Body of pancreas (tissue), 4 donors: ENCODE measurements around the gene CCDC83. TPM values are rescaled to one million over a fixed set of nuclear protein-coding genes. Genes with fewer than 3 reads are reported as not detected.

Source experiments
- ATAC-seq: fragments of 150-250 bp; one replicate; pipeline ENCODE4 v1.9.1; 2016
- DNase-seq, 4 donors: peaks; one replicate each; pipeline ENCODE4 v3.0.0-alpha.2; 2019
- H3K27ac ChIP-seq, 4 donors: fragments of 200-600 bp; sonication (generic); 1 replicate in 3 of 4; 2 replicates in 1 of 4; pipeline versions ENCODE4 v1.5.1 to v1.6.1; 2016 to 2019; ENCODE audit warnings: mild to moderate bottlenecking in 1 of 4, mixed read lengths in 1 of 4, moderate library complexity in 1 of 4
- H3K27me3 ChIP-seq, 2 donors: fragments of 200-600 bp; sonication (generic); one replicate each; pipeline ENCODE4 v1.6.0; 2016; ENCODE audit warnings: mild to moderate bottlenecking in 1 of 2
- H3K36me3 ChIP-seq, 2 donors: fragments of 200-600 bp; sonication (generic); replicated peaks in 1 of 2; 2 replicates each; pipeline ENCODE4 v1.5.1; 2016; ENCODE audit warnings: low read depth in 2 of 2; ENCODE audit not compliant: insufficient read depth in 1 of 2
- H3K4me1 ChIP-seq: fragments of 200-600 bp; sonication (generic); one replicate; pipeline ENCODE4 v1.6.0; 2016
- H3K4me3 ChIP-seq, 2 donors: fragments of 200-600 bp; sonication (generic); 1 replicate in 1 of 2; 2 replicates in 1 of 2; pipeline ENCODE4 v1.5.1; 2016 to 2019
- H3K9me3 ChIP-seq, 3 donors: fragments of 200-600 bp; sonication (generic); 1 replicate in 2 of 3; 2 replicates in 1 of 3; pipeline ENCODE4 v1.5.1; 2016
- CTCF ChIP-seq, 7 experiments: fragments of 450-650 bp in 4 of 7; fragments of 200-600 bp in 3 of 7; sonication (generic) in 3 of 7; IDR thresholded peaks; one replicate each; pipeline ENCODE4 v1.5.1; 2016 to 2019; ENCODE audit warnings: antibody characterized with exemption in 7 of 7
- POLR2A ChIP-seq, 3 donors: fragments of 450-650 bp; IDR thresholded peaks; one replicate each; pipeline ENCODE4 v1.6.1; 2016; ENCODE audit warnings: antibody characterized with exemption in 3 of 3, mild to moderate bottlenecking in 2 of 3
- WGBS, 2 donors: methylation state at CpG; one replicate each; pipeline ENCODE4 v1.1.5; 2017; 5-methylcytosine and 5-hydroxymethylcytosine counted together
- intact Hi-C: fragments of 100-400 bp; cut with DNase I; formaldehyde crosslinking; loops from one replicate; pipeline ENCODE4 v1.15.1; 2023
- total RNA-seq, 2 donors: library from RNA; depleted of rRNA; stranded (reverse); fragments of >200 nt; gene quantifications; one replicate each; pipeline ENCODE4 v1.1.0, GENCODE V29; 2016

The CCDC83 gene
- total RNA-seq, 2 donors from 2014 or later = not detected

DNA sequence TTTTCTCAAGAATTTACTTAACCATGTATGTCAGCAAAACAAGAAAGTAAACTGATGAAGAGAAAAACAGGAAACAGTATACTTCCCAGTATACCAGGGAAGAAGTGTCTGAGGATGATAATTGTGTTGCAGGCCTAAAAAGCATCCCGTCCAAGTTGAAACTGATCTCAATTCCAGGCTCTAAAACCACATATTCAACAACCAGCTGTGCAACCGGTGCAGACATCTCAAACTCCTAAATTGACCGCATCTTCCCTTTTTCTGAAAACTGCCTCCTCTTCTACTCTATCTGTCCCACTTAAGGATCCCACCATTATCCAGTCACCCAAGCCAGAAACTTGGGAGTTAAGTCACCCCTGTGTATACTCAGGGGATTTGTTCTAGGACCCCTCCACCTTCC lies 47.2 kb downstream of the CCDC83 start:
- Histone ChIP-seq H3K4me1 (no peaks in the 10 kb centered on the region), H3K36me3 (no peaks in the 10 kb centered on the region), H3K9me3 (no peaks in the 10 kb centered on the region), H3K27me3 (no peaks in the 10 kb centered on the region), H3K4me3 (no peak overlapping the region), H3K27ac (no peak overlapping the region)
- ATAC-seq (no peak), DNase-seq (no peak)
- WGBS, 2 donors = 85% methylated on average over 3 of the region's 3 CpGs
- intact Hi-C loops = no loop called here
- no peak for TF ChIP-seq POLR2A (IDR thresholded peaks at IDR 0.05)
- no peak for TF ChIP-seq CTCF (IDR thresholded peaks at IDR 0.05)

- H3K4me1 ChIP-seq = no peaks in the 10 kb centered on the region
- intact Hi-C loops = no loop called here
- TF ChIP-seq POLR2A (IDR thresholded peaks at IDR 0.05) = no peak
- TF ChIP-seq CTCF (IDR thresholded peaks at IDR 0.05) = no peak
Measured at GRCh38 chr11:85903406-85903805, 48.2 kb downstream of the CCDC83 start.

GRCh38 chr11:85903811-85904210 lies 48.6 kb downstream of the CCDC83 start:
- Histone ChIP-seq H3K9me3 (no peaks in the 10 kb centered on the region), H3K36me3 (no peaks in the 10 kb centered on the region), H3K27ac (no peak overlapping the region), H3K4me1 (no peaks in the 10 kb centered on the region), H3K4me3 (no peak overlapping the region), H3K27me3 (no peaks in the 10 kb centered on the region)
- ATAC-seq (no peak), DNase-seq (no peak)
- TF ChIP-seq POLR2A (IDR thresholded peaks at IDR 0.05) = no peak
- TF ChIP-seq CTCF (IDR thresholded peaks at IDR 0.05) = no peak
- intact Hi-C loops = no loop called here
- 92 to 93% methylated on average over 3 of the region's 3 CpGs for WGBS, 2 donors

More at GRCh38 chr11:85903406-85903805, 48.2 kb downstream of the CCDC83 start:
- Histone ChIP-seq H3K4me3 (no peak overlapping the region), H3K9me3 (no peaks in the 10 kb centered on the region), H3K36me3 (no peaks in the 10 kb centered on the region), H3K27me3 (no peaks in the 10 kb centered on the region), H3K27ac (no peak overlapping the region)
- DNase-seq (no peak), ATAC-seq (no peak)
- 80 to 81% methylated on average over 4 of the region's 4 CpGs for WGBS, 2 donors

DNA sequence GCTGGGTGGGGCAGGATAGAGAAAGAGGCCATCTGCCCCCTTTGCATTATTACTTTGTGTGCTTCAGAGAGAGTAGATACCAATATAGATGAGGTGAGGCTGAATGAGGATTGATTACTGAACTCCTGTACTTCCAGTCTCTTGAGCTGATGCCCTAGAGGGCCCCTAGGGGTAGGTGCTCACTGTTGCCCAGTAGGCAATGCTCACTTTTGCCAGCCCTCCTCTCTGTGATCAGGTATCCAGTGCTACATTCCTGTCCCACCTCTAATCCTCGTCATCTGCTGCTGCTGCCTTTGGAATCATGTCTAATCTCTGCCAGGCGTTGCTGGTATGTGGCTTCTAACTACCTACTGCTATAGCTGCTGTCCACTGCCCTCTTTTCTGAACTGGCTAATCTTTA lies 57.2 kb downstream of the CCDC83 start:
- 81 to 83% methylated on average over 2 of the region's 2 CpGs for WGBS, 2 donors
- no peaks in the 10 kb centered on the region for H3K9me3 ChIP-seq
- no peaks in the 10 kb centered on the region for H3K4me1 ChIP-seq
- ATAC-seq (no peak), DNase-seq (no peak)
- H3K4me3 ChIP-seq = no peak overlapping the region
- no peaks in the 10 kb centered on the region for H3K27me3 ChIP-seq
- TF ChIP-seq POLR2A (IDR thresholded peaks at IDR 0.05) = no peak
- no peak for TF ChIP-seq CTCF (IDR thresholded peaks at IDR 0.05)
- no peaks in the 10 kb centered on the region for H3K36me3 ChIP-seq
- H3K27ac ChIP-seq = no peak overlapping the region
- intact Hi-C loops = no loop called here

DNA sequence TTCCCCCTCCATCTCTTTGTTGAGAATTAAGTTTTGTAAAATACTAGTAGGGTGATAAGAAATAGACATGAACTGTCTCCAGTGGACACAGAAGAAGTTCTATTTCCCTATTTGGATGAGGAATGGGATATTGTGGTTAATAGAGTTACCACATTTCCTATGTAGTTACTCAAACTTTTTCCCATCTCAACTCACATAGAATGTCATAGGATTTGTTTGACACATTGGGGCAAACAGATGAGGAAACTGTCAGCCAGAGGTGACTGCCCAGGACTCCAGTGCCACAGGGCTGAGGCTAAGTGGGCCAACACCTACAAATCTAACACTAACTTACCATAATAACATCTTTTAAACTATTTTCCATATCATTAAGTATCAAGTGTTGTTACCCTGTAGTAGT lies 58.3 kb downstream of the CCDC83 start:
- no peaks in the 10 kb centered on the region for H3K36me3 ChIP-seq
- no peaks in the 10 kb centered on the region for H3K27me3 ChIP-seq
- no peaks in the 10 kb centered on the region for H3K9me3 ChIP-seq
- no peak overlapping the region for H3K4me3 ChIP-seq
- intact Hi-C loops = no loop called here
- no peak for TF ChIP-seq CTCF (IDR thresholded peaks at IDR 0.05)
- no peak for TF ChIP-seq POLR2A (IDR thresholded peaks at IDR 0.05)
- no peak for ATAC-seq
- no peak for DNase-seq
- no peak overlapping the region for H3K27ac ChIP-seq
- H3K4me1 ChIP-seq = no peaks in the 10 kb centered on the region
